Measurements from ENCODE around the gene SLC27A5.

The SLC27A5 gene

DNA sequence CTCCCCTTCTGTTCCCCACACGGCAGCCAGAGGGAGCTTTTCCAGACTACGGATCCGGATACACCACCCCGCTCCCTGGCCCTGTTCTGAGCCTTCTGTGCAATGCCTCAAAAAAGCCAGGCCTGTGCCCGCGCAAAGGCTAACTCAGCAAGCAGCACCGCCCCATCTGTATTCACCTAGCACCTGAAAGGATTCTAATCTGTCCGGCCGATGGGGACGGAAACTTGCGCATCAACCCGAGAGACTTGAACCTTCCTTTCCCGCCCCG, 7.2 kb upstream of the SLC27A5 start:
- H3K4me1 ChIP-seq (ENCODE audit: control insufficient read depth, insufficient read depth, low read length), result peaks cover 10% of the 10 kb centered on the region
- no peaks in the 10 kb centered on the region for H3K9me3 ChIP-seq (ENCODE audit: control insufficient read depth, insufficient read depth, low read depth, low read length)
- H3K36me3 ChIP-seq (ENCODE audit: control insufficient read depth in 2 of 2, insufficient read depth in 1 of 2, low read length in 2 of 2), result peaks cover 0 to 23% of the 10 kb centered on the region in 2 experiments; a peak in 1 of 3 replicates
- ChIA-PET POLR2A (interaction anchor here (0.6 to 4.6 kb wide), 25 partner anchors 14 to 381 kb away, joined by 3 to 107 read pairs (median 10); partner anchors contain the start of genes CHMP2A, TRIM28, UBE2M and ZNF274), CTCF (interaction anchor here (0.6 to 3.4 kb wide), 41 partner anchors 9 to 517 kb away, joined by 3 to 26 read pairs (median 5); partner anchors contain the start of genes CHMP2A, TRIM28, ZNF324B and ZNF446)
- peak overlapping the region; percentile 94 for H3K27ac ChIP-seq (ENCODE audit: extremely low read depth, low read depth, low read length)
- no peak for TF ChIP-seq ZNF24 (tag by site-specific recombination; IDR thresholded peaks at IDR 0.05)
- TF ChIP-seq IKZF3 (tag by site-specific recombination; IDR thresholded peaks at IDR 0.05), result peak; percentile 25; the same call in 1 of the 2 replicates
- TF ChIP-seq, protein P1, sequence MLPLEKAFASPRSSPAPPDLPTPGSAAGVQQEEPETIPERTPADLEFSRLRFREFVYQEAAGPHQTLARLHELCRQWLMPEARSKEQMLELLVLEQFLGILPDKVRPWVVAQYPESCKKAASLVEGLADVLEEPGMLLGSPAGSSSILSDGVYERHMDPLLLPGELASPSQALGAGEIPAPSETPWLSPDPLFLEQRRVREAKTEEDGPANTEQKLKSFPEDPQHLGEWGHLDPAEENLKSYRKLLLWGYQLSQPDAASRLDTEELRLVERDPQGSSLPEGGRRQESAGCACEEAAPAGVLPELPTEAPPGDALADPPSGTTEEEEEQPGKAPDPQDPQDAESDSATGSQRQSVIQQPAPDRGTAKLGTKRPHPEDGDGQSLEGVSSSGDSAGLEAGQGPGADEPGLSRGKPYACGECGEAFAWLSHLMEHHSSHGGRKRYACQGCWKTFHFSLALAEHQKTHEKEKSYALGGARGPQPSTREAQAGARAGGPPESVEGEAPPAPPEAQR (tag by site-specific recombination; IDR thresholded peaks at IDR 0.05), result no peak
- no peak for TF ChIP-seq ZNF114 (tag by site-specific recombination; IDR thresholded peaks at IDR 0.05)
- no peak for TF ChIP-seq ZNF571 (tag by site-specific recombination; IDR thresholded peaks at IDR 0.05)
- TF ChIP-seq EGR2 (tag by site-specific recombination; IDR thresholded peaks at IDR 0.05; ENCODE audit: low read depth), result no peak
- 0 out of 2 replicates have a peak, but pooled peaks have one; percentile 9 for TF ChIP-seq ZBTB48 (tag by site-specific recombination; IDR thresholded peaks at IDR 0.05)
- TF ChIP-seq ZNF2 (tag by site-specific recombination; IDR thresholded peaks at IDR 0.05), result no peak
- TF ChIP-seq, protein P2, sequence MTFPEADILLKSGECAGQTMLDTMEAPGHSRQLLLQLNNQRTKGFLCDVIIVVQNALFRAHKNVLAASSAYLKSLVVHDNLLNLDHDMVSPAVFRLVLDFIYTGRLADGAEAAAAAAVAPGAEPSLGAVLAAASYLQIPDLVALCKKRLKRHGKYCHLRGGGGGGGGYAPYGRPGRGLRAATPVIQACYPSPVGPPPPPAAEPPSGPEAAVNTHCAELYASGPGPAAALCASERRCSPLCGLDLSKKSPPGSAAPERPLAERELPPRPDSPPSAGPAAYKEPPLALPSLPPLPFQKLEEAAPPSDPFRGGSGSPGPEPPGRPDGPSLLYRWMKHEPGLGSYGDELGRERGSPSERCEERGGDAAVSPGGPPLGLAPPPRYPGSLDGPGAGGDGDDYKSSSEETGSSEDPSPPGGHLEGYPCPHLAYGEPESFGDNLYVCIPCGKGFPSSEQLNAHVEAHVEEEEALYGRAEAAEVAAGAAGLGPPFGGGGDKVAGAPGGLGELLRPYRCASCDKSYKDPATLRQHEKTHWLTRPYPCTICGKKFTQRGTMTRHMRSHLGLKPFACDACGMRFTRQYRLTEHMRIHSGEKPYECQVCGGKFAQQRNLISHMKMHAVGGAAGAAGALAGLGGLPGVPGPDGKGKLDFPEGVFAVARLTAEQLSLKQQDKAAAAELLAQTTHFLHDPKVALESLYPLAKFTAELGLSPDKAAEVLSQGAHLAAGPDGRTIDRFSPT (tag by site-specific recombination; IDR thresholded peaks at IDR 0.05), result no peak
- no peak for TF ChIP-seq ZNF785 (tag by site-specific recombination; IDR thresholded peaks at IDR 0.05)
- TF ChIP-seq ZFP69B (tag by site-specific recombination; IDR thresholded peaks at IDR 0.05), result no peak
- TF ChIP-seq ZNF707 (tag by site-specific recombination; IDR thresholded peaks at IDR 0.05), result peak; percentile 62; the same call in 1 of the 2 replicates
- TF ChIP-seq, protein P3, sequence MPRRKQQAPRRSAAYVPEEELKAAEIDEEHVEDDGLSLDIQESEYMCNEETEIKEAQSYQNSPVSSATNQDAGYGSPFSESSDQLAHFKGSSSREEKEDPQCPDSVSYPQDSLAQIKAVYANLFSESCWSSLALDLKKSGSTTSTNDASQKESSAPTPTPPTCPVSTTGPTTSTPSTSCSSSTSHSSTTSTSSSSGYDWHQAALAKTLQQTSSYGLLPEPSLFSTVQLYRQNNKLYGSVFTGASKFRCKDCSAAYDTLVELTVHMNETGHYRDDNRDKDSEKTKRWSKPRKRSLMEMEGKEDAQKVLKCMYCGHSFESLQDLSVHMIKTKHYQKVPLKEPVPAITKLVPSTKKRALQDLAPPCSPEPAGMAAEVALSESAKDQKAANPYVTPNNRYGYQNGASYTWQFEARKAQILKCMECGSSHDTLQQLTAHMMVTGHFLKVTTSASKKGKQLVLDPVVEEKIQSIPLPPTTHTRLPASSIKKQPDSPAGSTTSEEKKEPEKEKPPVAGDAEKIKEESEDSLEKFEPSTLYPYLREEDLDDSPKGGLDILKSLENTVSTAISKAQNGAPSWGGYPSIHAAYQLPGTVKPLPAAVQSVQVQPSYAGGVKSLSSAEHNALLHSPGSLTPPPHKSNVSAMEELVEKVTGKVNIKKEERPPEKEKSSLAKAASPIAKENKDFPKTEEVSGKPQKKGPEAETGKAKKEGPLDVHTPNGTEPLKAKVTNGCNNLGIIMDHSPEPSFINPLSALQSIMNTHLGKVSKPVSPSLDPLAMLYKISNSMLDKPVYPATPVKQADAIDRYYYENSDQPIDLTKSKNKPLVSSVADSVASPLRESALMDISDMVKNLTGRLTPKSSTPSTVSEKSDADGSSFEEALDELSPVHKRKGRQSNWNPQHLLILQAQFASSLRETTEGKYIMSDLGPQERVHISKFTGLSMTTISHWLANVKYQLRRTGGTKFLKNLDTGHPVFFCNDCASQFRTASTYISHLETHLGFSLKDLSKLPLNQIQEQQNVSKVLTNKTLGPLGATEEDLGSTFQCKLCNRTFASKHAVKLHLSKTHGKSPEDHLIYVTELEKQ (tag by site-specific recombination; IDR thresholded peaks at IDR 0.05; ENCODE audit: borderline replicate concordance), result no peak
- no peak for TF ChIP-seq ZNF514 (tag by site-specific recombination; IDR thresholded peaks at IDR 0.05)
- TF ChIP-seq, protein P4, sequence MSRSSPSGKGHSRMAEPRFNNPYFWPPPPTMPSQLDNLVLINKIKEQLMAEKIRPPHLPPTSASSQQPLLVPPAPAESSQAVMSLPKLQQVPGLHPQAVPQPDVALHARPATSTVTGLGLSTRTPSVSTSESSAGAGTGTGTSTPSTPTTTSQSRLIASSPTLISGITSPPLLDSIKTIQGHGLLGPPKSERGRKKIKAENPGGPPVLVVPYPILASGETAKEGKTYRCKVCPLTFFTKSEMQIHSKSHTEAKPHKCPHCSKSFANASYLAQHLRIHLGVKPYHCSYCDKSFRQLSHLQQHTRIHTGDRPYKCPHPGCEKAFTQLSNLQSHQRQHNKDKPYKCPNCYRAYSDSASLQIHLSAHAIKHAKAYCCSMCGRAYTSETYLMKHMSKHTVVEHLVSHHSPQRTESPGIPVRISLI (tag by site-specific recombination; IDR thresholded peaks at IDR 0.05), result no peak
- TF ChIP-seq ZNF423 (tag by site-specific recombination; IDR thresholded peaks at IDR 0.05), result no peak
- no peak for TF ChIP-seq ZNF843 (tag by site-specific recombination; IDR thresholded peaks at IDR 0.05)
- 0 out of 2 replicates have a peak, but pooled peaks have one; percentile 26 for TF ChIP-seq ZNF768 (tag by site-specific recombination; IDR thresholded peaks at IDR 0.05)
- no peak for TF ChIP-seq SCRT2 (tag by site-specific recombination; IDR thresholded peaks at IDR 0.05)
- TF ChIP-seq, protein P5, sequence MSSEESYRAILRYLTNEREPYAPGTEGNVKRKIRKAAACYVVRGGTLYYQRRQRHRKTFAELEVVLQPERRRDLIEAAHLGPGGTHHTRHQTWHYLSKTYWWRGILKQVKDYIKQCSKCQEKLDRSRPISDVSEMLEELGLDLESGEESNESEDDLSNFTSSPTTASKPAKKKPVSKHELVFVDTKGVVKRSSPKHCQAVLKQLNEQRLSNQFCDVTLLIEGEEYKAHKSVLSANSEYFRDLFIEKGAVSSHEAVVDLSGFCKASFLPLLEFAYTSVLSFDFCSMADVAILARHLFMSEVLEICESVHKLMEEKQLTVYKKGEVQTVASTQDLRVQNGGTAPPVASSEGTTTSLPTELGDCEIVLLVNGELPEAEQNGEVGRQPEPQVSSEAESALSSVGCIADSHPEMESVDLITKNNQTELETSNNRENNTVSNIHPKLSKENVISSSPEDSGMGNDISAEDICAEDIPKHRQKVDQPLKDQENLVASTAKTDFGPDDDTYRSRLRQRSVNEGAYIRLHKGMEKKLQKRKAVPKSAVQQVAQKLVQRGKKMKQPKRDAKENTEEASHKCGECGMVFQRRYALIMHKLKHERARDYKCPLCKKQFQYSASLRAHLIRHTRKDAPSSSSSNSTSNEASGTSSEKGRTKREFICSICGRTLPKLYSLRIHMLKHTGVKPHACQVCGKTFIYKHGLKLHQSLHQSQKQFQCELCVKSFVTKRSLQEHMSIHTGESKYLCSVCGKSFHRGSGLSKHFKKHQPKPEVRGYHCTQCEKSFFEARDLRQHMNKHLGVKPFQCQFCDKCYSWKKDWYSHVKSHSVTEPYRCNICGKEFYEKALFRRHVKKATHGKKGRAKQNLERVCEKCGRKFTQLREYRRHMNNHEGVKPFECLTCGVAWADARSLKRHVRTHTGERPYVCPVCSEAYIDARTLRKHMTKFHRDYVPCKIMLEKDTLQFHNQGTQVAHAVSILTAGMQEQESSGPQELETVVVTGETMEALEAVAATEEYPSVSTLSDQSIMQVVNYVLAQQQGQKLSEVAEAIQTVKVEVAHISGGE (tag by site-specific recombination; conservative IDR thresholded peaks at IDR 0.05; ENCODE audit: low read depth), result no peak
- TF ChIP-seq ZNF629 (tag by site-specific recombination; IDR thresholded peaks at IDR 0.05), result no peak
- no peak for TF ChIP-seq ZNF433 (tag by site-specific recombination; IDR thresholded peaks at IDR 0.05; ENCODE audit: low read depth)
- peak; percentile 90 for TF ChIP-seq ZNF341 (tag by site-specific recombination; IDR thresholded peaks at IDR 0.05; ENCODE audit: low read depth)
- TF ChIP-seq GFI1B (tag by site-specific recombination; IDR thresholded peaks at IDR 0.05), result no peak
- TF ChIP-seq ZNF561 (tag by site-specific recombination; IDR thresholded peaks at IDR 0.05; ENCODE audit: borderline replicate concordance), result peak; percentile 10; the same call in 1 of the 2 replicates
- TF ChIP-seq ZNF132 (tag by site-specific recombination; IDR thresholded peaks at IDR 0.05; ENCODE audit: borderline replicate concordance), result no peak
- peak overlapping the region; percentile 74 for H3K4me3 ChIP-seq (ENCODE audit: low read depth, low read length)
